IPS DF 6.9 (cell line): Measurements from ENCODE around the gene GGTLC1.
A peak's percentile ranks its signal among the peaks of the same experiment; 100 is the strongest.
"Not testable (repeated sequence)": the region's sequence is repeated elsewhere in the genome, so short reads cannot be mapped to it uniquely, and the experiment has no call there.

ENCODE experiments used
- DNase-seq: peaks from one replicate; pipeline ENCODE4 v3.0.0-alpha.2; 2013; ENCODE audit warnings: low read depth, low spot score
- H3K27ac ChIP-seq: one replicate; pipeline ENCODE4 v1.5.1; 2013; ENCODE audit warnings: low read length, control low read depth
- H3K27me3 ChIP-seq: 2 replicates; pipeline ENCODE4 v1.6.1; 2013; ENCODE audit warnings: mild to moderate bottlenecking, low read length; ENCODE audit not compliant: control insufficient read depth, insufficient read depth
- H3K36me3 ChIP-seq: 2 replicates; pipeline ENCODE4 v1.6.1; 2013; ENCODE audit warnings: low read length; ENCODE audit not compliant: control insufficient read depth, insufficient read depth
- H3K4me1 ChIP-seq: 2 replicates; pipeline ENCODE4 v1.6.1; 2013; ENCODE audit warnings: low read length; ENCODE audit not compliant: control insufficient read depth, insufficient read depth
- H3K4me3 ChIP-seq: 2 replicates; pipeline ENCODE4 v1.5.1; 2013; ENCODE audit warnings: mild to moderate bottlenecking, low read length
- H3K9me3 ChIP-seq: 2 replicates; pipeline ENCODE4 v1.6.1; 2013; ENCODE audit warnings: low read length, inconsistent platforms; ENCODE audit not compliant: control insufficient read depth, insufficient read depth
- WGBS: extraction: QIAGEN DNeasy Blood & Tissue Kit; methylation state at CpG from one replicate; pipeline ENCODE4 v1.1.7; 2013; ENCODE audit warnings: mixed read lengths, missing lambda C conversion rate; ENCODE audit not compliant: insufficient read length, insufficient coverage; 5-methylcytosine and 5-hydroxymethylcytosine counted together

GGTLC1 gene

DNA sequence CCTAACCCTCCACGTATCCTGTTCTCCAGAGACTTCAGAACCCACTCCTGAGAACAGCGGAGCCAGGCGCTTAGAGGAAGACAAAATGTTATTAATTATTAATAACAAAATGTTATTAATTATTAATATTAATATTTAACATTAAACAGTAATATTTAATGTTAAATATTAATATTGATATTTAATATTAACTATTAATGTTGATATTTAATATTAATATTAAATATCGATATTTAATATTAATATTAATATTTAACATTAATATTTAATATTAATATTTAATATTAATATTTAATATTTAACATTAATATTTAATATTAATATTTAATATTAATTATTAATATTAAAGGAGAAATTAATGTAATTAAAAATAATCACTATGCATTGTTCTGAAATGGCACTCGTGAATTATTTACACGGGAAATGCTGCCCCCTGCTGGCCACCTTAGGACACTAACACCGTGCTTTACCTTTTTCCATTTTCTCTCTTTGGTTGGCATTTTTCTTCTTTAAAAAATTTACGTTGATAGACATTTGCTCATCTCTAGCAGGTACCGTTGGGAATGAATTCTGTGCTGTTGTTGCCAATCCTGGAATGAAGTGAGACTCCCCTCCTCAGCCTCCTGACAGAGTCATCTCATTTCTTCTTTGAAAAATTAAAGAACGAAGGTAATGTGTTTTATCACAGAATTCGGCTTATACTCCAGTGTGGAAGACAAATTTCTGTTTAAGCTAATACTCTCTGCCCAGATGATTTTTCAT lies 7.5 kb upstream of the GGTLC1 start:
- Histone ChIP-seq H3K27ac (no peak overlapping the region), H3K4me3 (no peak overlapping the region), H3K9me3 (no peaks in the 10 kb centered on the region), H3K27me3 (no peaks in the 10 kb centered on the region), H3K36me3 (no peaks in the 10 kb centered on the region), H3K4me1 (no peaks in the 10 kb centered on the region)
- no CpG with 5 or more reads among the region's 11 CpGs for WGBS
- DNase-seq: peak; percentile 11

- not testable (repeated sequence) for H3K4me3 ChIP-seq, H3K4me1 ChIP-seq
- WGBS: no CpG with 5 or more reads among the region's 6 CpGs
Measured at GRCh38 chr20:23995291-23995690, 6.7 kb upstream of the GGTLC1 start.

GRCh38 chr20:23994001-23994633 lies 5.5 kb upstream of the GGTLC1 start:
- DNase-seq, H3K4me1 ChIP-seq, H3K36me3 ChIP-seq, H3K27me3 ChIP-seq, H3K9me3 ChIP-seq, H3K4me3 ChIP-seq, H3K27ac ChIP-seq: not testable (repeated sequence)
- no CpG with 5 or more reads among the region's 14 CpGs for WGBS

More at GRCh38 chr20:23995291-23995690, 6.7 kb upstream of the GGTLC1 start:
- H3K9me3 ChIP-seq, H3K36me3 ChIP-seq, H3K27me3 ChIP-seq, DNase-seq, H3K27ac ChIP-seq: not testable (repeated sequence)

DNA sequence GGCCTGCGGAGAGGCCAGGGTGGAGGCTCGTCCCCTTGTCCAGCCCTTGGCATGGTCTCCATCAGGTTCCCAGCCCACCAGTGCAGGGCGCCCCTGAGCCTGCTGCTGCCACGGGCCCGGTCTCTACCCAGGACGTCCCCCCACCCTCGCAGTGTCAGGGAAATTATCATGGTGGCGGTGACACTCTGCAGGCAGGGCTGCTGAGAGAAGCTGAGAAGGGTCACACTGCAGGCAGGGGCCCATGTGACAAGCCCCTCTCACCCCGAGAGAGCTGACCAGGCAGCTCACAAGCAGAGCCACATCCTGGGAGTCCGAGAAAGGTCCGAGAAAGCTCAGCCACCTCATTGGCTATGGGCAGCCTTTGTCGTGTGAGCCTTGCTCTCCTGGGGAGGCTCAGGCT lies 4.9 kb upstream of the GGTLC1 start:
- not testable (repeated sequence) for H3K4me1 ChIP-seq, H3K27me3 ChIP-seq, H3K4me3 ChIP-seq, H3K9me3 ChIP-seq, DNase-seq, H3K27ac ChIP-seq, H3K36me3 ChIP-seq
- WGBS: no CpG with 5 or more reads among the region's 12 CpGs

- no CpG with 5 or more reads among the region's 12 CpGs for WGBS
- not testable (repeated sequence) for DNase-seq, H3K4me3 ChIP-seq, H3K36me3 ChIP-seq, H3K27me3 ChIP-seq, H3K4me1 ChIP-seq, H3K27ac ChIP-seq, H3K9me3 ChIP-seq
Measured at GRCh38 chr20:23990296-23990695, 1.7 kb upstream of the GGTLC1 start.

- H3K4me3 ChIP-seq, H3K36me3 ChIP-seq, DNase-seq, H3K9me3 ChIP-seq, H3K4me1 ChIP-seq, H3K27me3 ChIP-seq, H3K27ac ChIP-seq: not testable (repeated sequence)
- no CpG with 5 or more reads among the region's 9 CpGs for WGBS
Measured at GRCh38 chr20:23988966-23989365, 387 bp upstream of the GGTLC1 start.

DNA sequence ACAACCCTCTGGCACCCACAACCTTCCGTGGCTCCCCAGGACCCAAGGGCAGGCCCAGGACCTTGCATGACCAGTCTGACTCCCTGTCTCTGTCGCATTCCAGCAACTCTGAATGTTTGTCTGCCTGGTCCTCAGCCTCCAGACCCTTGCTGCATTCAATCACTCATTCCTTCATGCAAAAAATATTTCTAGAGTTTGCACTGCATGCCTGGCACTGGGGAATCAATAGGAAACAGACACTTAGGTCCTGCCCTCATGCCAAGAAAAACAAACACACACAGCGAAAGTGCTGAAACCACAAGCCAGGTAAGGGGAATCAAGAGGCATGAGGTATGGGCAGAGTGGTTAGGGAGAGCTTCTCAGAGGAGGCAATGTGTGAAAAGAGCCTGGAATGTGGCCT lies 1.9 kb downstream of the GGTLC1 start:
- no CpG with 5 or more reads among the region's 3 CpGs for WGBS
- H3K4me3 ChIP-seq, DNase-seq: not testable (repeated sequence)

DNA sequence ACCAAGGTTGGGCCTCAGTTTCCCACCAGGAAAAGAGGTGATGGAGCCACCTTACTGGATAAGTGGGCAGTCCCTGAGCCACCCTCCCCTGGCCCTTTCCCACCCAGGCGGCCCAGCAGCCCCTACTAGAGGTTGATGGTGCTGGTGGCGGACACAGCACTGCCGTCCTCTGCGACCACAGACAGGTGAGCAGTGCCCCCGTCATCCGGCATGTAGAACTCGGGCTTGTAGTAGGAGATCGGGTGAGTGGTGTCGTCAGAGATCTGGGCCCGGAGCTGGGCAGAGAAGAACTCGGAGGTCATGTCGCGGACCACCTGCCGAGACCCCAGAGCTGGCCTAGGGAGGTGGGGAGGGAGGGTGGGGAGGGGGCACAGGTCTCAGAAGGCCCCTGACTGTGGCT lies 2.3 kb downstream of the GGTLC1 start:
- not testable (repeated sequence) for H3K27ac ChIP-seq, H3K4me1 ChIP-seq, H3K9me3 ChIP-seq, H3K4me3 ChIP-seq, H3K27me3 ChIP-seq, DNase-seq, H3K36me3 ChIP-seq
- no CpG with 5 or more reads among the region's 14 CpGs for WGBS

More for the DNA sequence above, 1.9 kb downstream of the GGTLC1 start:
- not testable (repeated sequence) for H3K9me3 ChIP-seq, H3K4me1 ChIP-seq, H3K27me3 ChIP-seq, H3K36me3 ChIP-seq, H3K27ac ChIP-seq

DNA sequence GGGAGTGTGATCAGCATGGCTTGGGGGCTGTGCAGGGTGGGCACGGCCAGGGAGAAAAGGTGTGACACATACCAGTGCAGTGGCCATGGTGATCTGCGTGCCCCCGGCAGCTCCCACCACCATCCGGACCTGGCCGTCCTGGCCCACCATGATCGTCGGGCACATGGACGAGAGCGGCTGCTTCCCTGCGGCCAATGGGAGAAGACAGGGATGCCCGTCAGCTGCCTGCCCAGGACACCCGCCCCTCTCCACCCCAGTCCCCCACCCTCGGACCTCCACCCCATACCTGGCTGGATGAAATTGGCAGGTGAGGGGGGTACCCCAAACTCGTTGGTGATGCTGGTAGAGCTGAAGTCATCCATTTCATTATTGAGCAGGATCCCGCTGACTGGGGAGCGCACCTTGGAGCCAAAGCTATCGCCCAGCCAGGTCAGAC lies 2.8 kb downstream of the GGTLC1 start:
- no CpG with 5 or more reads among the region's 17 CpGs for WGBS
- not testable (repeated sequence) for DNase-seq, H3K4me3 ChIP-seq

DNA sequence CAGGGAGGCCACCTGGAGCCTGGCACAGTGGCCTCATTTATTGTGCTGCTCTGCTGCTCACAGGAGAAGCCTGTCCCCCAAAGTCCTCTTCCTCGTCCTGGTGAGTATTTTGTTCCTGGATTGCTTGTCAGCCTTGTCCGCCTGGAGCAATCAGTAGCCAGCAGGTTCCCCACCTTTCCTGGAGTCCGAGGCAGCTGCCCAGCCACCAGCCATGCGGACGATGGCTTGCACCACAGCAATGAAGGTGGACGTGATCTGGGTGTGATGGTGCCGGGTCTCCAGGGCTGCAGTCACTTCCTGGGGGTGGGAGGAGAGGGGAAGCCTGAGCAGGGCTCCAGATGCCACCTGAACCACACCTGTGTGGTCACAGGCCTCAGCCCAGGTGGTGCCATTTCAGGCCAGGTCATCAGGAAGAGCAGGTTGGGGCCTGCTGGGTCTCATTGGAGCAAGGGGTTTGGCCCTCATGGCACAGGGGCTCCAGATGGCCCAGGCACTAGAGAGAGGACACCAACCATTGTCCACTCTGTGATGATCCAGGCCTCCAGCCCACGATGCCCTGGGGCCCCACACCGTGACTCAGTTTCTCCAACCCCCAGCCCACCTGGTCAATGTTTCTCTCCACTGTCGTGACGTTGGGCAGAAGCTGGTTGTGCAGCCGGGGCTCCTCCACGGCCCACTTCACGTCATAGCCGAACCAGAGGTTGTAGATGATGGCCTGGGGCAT lies 3.4 kb downstream of the GGTLC1 start:
- WGBS: no CpG with 5 or more reads among the region's 15 CpGs
- not testable (repeated sequence) for H3K27me3 ChIP-seq, H3K9me3 ChIP-seq, H3K36me3 ChIP-seq, DNase-seq, H3K27ac ChIP-seq, H3K4me1 ChIP-seq, H3K4me3 ChIP-seq

More for the DNA sequence above, 2.8 kb downstream of the GGTLC1 start:
- not testable (repeated sequence) for H3K27me3 ChIP-seq, H3K9me3 ChIP-seq, H3K27ac ChIP-seq, H3K4me1 ChIP-seq, H3K36me3 ChIP-seq
